ENCODE results near the gene MTG1. TPM values are rescaled to one million over a fixed set of nuclear protein-coding genes. Genes with fewer than 3 reads are reported as not detected.
A peak's percentile ranks its signal among the peaks of the same experiment; 100 is the strongest.
"Not testable (repeated sequence)": the region's sequence is repeated elsewhere in the genome, so short reads cannot be mapped to it uniquely, and the experiment has no call there.

Gene MTG1
- total and polyA plus RNA-seq, 2 experiments from 2014 or later, result 45.7 to 68.6 TPM

DNA sequence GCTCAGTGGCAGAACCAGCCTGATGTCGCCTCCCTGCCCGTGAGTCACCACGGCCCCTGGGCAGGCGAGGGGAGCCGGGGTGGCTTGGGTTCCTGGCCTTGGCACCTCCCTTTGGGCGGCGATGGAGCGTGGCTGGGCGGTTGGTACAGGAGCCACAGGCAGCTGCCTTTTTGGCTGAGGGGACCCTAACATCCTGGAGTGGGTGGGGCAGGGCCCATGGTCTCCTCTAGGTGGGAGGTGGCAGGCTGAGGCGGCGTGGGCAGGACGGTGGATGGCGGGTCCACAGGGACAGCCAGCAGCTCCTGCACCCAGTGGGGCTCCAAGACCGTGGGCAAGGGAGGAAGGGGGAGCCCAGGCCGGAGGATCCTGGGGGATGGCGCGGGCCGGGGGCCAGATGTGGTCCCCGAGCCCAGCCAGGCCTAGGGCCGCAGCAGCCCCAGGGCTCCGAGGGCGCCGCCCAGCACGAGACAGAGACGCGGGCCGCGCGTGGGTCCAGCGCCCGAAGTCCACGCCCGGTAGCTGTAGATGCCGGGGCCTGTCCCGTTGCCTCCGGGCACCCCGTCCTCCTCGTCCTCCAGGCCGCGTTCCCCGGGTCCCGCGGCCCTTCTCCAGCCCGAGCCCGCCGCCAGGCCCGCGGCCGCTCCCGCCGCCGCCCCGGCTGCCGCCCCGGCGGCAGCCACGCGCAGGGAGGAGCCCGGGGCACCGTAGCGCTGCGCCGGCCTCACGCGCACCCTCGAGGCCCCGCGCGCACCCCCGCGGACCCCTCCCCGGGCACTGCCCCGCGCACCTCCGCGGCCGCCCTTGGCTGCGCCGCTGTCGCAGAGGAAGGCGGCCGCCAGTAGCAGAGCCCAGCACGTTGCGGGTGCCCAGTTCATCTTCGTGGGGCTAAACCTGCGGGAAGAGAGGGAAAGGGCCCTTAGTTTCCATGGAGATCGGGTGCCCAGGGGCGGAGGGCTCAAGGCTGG, 29.1 kb downstream of the MTG1 start:
- peak; percentile 43 for TF ChIP-seq POLR2AphosphoS5 (IDR thresholded peaks at IDR 0.05; ENCODE audit: low read depth)
- no peak for TF ChIP-seq NANOG (IDR thresholded peaks at IDR 0.05; ENCODE audit: borderline replicate concordance)
- peak; percentile 19 for TF ChIP-seq EZH2 (IDR thresholded peaks at IDR 0.05; ENCODE audit: low read depth, unreplicated experiment)
- Histone ChIP-seq H3K4me3 (peak overlapping the region; percentile 50), H2AFZ (no peak overlapping the region), H3K36me3 (ENCODE audit: insufficient read depth) (no peaks in the 10 kb centered on the region), H4K20me1 (replicated peaks; ENCODE audit: insufficient read depth) (no peaks in the 10 kb centered on the region; the same call in 1 of the 2 replicates), H3K27me3 (ENCODE audit: insufficient read depth) (peaks cover 22% of the 10 kb centered on the region), H3F3A (replicated peaks; ENCODE audit: low read depth) (0 out of 2 replicates have a peak, but pooled peaks cover 2% of the 10 kb centered on the region), H3K4me1 (ENCODE audit: insufficient read depth) (no peaks in the 10 kb centered on the region), H3K27ac (ENCODE audit: low read depth) (no peak overlapping the region), H3K4me2 (peak overlapping the region; percentile 74), H3K9me2 (ENCODE audit: insufficient read depth) (no peaks in the 10 kb centered on the region), H3K79me2 (replicated peaks; ENCODE audit: insufficient read depth) (no peaks in the 10 kb centered on the region)
- DNase-seq (ENCODE audit: low spot score) (peak; percentile 31), ATAC-seq (peak; percentile 16)
- peak overlapping the region; percentile 60; the same call in 2 of the 3 replicates for H3K4me3 Mint-ChIP-seq
- no peaks in the 10 kb centered on the region for H3K4me1 Mint-ChIP-seq
- H3K27ac Mint-ChIP-seq, result no peak overlapping the region
- H3K9me3 Mint-ChIP-seq, result peaks cover 1% of the 10 kb centered on the region
- peaks cover 9% of the 10 kb centered on the region; the same call in 1 of the 3 replicates for H3K36me3 Mint-ChIP-seq (ENCODE audit: low read depth)
- peaks cover 21% of the 10 kb centered on the region for H3K27me3 Mint-ChIP-seq (ENCODE audit: insufficient read depth, low read depth, poor library complexity)

DNA sequence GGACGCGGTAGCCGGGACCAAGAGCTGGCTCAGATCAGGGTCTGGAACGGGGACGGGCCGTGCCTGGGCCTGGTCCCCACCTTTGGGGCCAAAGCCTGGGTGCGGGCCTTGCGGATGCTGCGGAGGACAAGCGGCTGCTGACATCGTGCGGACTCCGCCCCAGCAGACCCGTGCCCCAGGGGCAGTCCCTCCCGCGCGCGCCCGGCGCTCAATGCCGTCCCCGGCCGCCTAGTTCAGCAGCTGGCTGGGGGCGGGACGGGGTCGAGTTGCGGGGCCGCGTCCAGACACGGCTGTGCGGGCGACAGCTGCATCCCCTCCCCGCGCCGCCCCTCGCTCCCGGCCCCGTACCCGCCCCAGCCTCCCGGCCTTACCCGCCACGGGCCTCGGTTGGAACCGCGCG, 30.1 kb downstream of the MTG1 start:
- not testable (repeated sequence) for H3K4me1 ChIP-seq (ENCODE audit: insufficient read depth); H3K79me2 ChIP-seq (replicated peaks; ENCODE audit: insufficient read depth); H3K9me2 ChIP-seq (ENCODE audit: insufficient read depth); H3F3A ChIP-seq (replicated peaks; ENCODE audit: low read depth); H3K27ac Mint-ChIP-seq; H3K9me3 Mint-ChIP-seq; H3K4me1 Mint-ChIP-seq; H3K36me3 ChIP-seq (ENCODE audit: insufficient read depth); H3K4me2 ChIP-seq; H3K4me3 Mint-ChIP-seq; DNase-seq (ENCODE audit: low spot score); H2AFZ ChIP-seq; H3K36me3 Mint-ChIP-seq (ENCODE audit: low read depth); H3K4me3 ChIP-seq; H3K27ac ChIP-seq (ENCODE audit: low read depth); H4K20me1 ChIP-seq (replicated peaks; ENCODE audit: insufficient read depth)
- H3K27me3 ChIP-seq (ENCODE audit: insufficient read depth), result peaks cover 22% of the 10 kb centered on the region
- H3K27me3 Mint-ChIP-seq (ENCODE audit: insufficient read depth, low read depth, poor library complexity), result peaks cover 20% of the 10 kb centered on the region
- ATAC-seq, result peak; percentile 24

DNA sequence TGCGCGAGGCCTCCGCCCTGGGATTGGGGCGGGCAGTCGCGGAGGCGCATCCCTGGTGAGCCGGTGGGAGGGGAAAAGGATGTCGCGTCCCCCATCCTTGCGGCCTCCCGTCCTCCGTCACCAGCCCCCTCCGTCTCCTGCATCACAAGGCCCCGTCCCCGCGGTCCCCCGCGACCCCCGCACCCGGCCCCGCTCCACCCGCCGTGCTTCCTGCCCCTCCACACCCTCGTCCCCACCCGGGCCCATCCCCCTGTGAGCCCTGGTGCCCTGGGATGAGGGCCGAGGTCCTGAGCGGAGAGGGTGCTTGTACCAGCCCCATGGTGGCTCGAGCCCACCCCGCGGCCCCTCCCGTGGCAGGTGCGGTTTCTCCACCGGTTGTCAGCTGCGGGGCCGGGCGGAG, 30.6 kb downstream of the MTG1 start, which contains the start of gene SPRN:
SPRN (minus strand) TSS at position 25 of the 400 bp plus-strand sequence. CDS start 944 bp downstream, outside the sequence.
- H3K4me3 Mint-ChIP-seq, result peak within 1 kb of the TSS; percentile 60; the same call in 2 of the 3 replicates
- peak; percentile 7 for ATAC-seq
- not testable (repeated sequence) for H3K4me1 ChIP-seq (ENCODE audit: insufficient read depth); H3K9me2 ChIP-seq (ENCODE audit: insufficient read depth); H3K36me3 Mint-ChIP-seq (ENCODE audit: low read depth); H3K4me1 Mint-ChIP-seq; H4K20me1 ChIP-seq (replicated peaks; ENCODE audit: insufficient read depth); DNase-seq (ENCODE audit: low spot score); H3F3A ChIP-seq (replicated peaks; ENCODE audit: low read depth); H3K79me2 ChIP-seq (replicated peaks; ENCODE audit: insufficient read depth); H2AFZ ChIP-seq; H3K27ac ChIP-seq (ENCODE audit: low read depth); H3K36me3 ChIP-seq (ENCODE audit: insufficient read depth); H3K27ac Mint-ChIP-seq
- H3K9me3 Mint-ChIP-seq, result peaks cover 14% of the 10 kb centered on the region
- H3K4me2 ChIP-seq, result peak within 1 kb of the TSS; percentile 74
- H3K27me3 ChIP-seq (ENCODE audit: insufficient read depth), result peaks cover 22% of the 10 kb centered on the region
- peaks cover 20% of the 10 kb centered on the region for H3K27me3 Mint-ChIP-seq (ENCODE audit: insufficient read depth, low read depth, poor library complexity)
- H3K4me3 ChIP-seq, result peak within 1 kb of the TSS; percentile 50

DNA sequence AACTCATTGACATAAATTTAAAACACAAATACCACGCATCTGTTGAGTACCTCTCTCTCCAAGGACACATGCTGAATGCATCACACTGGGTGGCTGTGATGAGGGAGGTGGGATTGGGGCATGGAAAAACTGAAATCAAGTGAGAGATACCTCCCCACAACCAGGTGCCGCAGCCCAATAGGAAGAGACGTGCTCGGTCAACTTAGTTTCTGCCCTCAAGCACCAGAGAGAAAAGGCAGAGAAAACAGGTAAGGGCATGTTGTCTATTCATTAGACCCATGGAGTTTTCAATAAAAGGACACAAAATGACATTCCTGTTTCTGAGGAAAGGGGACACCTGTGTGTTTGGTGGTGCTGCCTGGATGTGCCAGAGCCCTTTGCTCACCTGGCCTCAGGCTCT, 35.6 kb downstream of the MTG1 start:
- not testable (repeated sequence) for H3K36me3 ChIP-seq (ENCODE audit: insufficient read depth); H3K27ac ChIP-seq (ENCODE audit: low read depth); H3K79me2 ChIP-seq (replicated peaks; ENCODE audit: insufficient read depth); H3K4me3 Mint-ChIP-seq; H4K20me1 ChIP-seq (replicated peaks; ENCODE audit: insufficient read depth); H3K27ac Mint-ChIP-seq; H3K27me3 Mint-ChIP-seq (ENCODE audit: insufficient read depth, low read depth, poor library complexity); H3F3A ChIP-seq (replicated peaks; ENCODE audit: low read depth); ATAC-seq; H3K4me1 Mint-ChIP-seq; H3K36me3 Mint-ChIP-seq (ENCODE audit: low read depth); H3K4me3 ChIP-seq; H3K4me2 ChIP-seq; H3K9me2 ChIP-seq (ENCODE audit: insufficient read depth); H2AFZ ChIP-seq; DNase-seq (ENCODE audit: low spot score); H3K4me1 ChIP-seq (ENCODE audit: insufficient read depth)
- H3K9me3 Mint-ChIP-seq, result peaks cover 17% of the 10 kb centered on the region
- H3K27me3 ChIP-seq (ENCODE audit: insufficient read depth), result peaks cover 11% of the 10 kb centered on the region

DNA sequence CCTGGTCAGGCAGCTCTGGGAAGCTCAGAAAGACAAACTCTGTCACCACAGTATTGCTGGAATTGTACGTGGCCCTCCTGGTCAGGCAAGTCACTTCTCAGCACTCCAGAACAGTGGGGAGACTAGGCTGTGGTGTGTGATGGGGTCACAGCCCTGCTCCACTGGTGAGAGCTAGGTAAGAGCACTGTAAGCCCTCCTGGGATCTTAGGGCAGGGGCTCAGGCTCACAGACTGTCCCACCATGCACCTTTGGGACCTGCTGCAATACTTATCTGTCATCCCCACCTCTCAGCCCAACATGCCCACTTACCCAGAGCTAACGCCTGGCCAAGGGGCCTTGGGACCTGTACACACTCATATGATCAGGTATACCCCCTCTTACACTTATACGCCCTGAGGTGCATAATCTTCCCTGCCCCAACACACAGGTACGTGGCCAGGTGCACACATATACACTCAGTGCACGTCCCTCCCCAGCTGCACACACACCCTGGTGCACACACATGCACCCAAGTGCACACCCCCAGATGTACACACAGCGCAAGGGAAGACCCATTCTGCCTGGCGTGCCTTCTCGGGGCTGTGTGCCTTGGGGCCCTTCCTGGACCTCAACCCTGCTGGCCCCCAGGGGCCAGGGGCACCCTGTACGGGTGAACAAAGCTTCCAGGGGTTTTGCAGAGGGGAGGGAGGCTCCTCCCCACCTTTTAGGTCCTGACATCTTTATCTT, 38.1 kb downstream of the MTG1 start:
- H3K9me3 Mint-ChIP-seq, result peaks cover 31% of the 10 kb centered on the region
- H3K4me3 Mint-ChIP-seq; H3F3A ChIP-seq (replicated peaks; ENCODE audit: low read depth): not testable (repeated sequence)

More for the DNA sequence above, 38.1 kb downstream of the MTG1 start:
- not testable (repeated sequence) for H3K4me1 ChIP-seq (ENCODE audit: insufficient read depth); H3K9me2 ChIP-seq (ENCODE audit: insufficient read depth); H3K36me3 Mint-ChIP-seq (ENCODE audit: low read depth); ATAC-seq; H3K79me2 ChIP-seq (replicated peaks; ENCODE audit: insufficient read depth); H3K27ac ChIP-seq (ENCODE audit: low read depth); H3K27ac Mint-ChIP-seq; H3K27me3 Mint-ChIP-seq (ENCODE audit: insufficient read depth, low read depth, poor library complexity); H4K20me1 ChIP-seq (replicated peaks; ENCODE audit: insufficient read depth); H3K36me3 ChIP-seq (ENCODE audit: insufficient read depth); DNase-seq (ENCODE audit: low spot score); H3K27me3 ChIP-seq (ENCODE audit: insufficient read depth); H3K4me2 ChIP-seq; H3K4me1 Mint-ChIP-seq; H2AFZ ChIP-seq; H3K4me3 ChIP-seq
